Placental epithelial cell (primary cell): ENCODE data around the gene SLC46A3. TPM values are rescaled to one million over a fixed set of nuclear protein-coding genes. Genes with fewer than 3 reads are reported as not detected.

Source experiments
- small RNA-seq: library from RNA; depleted of rRNA; stranded (forward); fragments of <200 nt; gene quantifications from one replicate; pipeline ENCODE3, GENCODE V24; 2012
- total RNA-seq: library from RNA; depleted of rRNA; stranded (reverse); fragments of >200 nt; gene quantifications from 2 replicates; pipeline ENCODE4 v1.2.3, GENCODE V29; 2012

Gene SLC46A3, protein sequence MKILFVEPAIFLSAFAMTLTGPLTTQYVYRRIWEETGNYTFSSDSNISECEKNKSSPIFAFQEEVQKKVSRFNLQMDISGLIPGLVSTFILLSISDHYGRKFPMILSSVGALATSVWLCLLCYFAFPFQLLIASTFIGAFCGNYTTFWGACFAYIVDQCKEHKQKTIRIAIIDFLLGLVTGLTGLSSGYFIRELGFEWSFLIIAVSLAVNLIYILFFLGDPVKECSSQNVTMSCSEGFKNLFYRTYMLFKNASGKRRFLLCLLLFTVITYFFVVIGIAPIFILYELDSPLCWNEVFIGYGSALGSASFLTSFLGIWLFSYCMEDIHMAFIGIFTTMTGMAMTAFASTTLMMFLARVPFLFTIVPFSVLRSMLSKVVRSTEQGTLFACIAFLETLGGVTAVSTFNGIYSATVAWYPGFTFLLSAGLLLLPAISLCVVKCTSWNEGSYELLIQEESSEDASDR
- 1.6 and 12.9 TPM in 2 replicates for total RNA-seq

DNA sequence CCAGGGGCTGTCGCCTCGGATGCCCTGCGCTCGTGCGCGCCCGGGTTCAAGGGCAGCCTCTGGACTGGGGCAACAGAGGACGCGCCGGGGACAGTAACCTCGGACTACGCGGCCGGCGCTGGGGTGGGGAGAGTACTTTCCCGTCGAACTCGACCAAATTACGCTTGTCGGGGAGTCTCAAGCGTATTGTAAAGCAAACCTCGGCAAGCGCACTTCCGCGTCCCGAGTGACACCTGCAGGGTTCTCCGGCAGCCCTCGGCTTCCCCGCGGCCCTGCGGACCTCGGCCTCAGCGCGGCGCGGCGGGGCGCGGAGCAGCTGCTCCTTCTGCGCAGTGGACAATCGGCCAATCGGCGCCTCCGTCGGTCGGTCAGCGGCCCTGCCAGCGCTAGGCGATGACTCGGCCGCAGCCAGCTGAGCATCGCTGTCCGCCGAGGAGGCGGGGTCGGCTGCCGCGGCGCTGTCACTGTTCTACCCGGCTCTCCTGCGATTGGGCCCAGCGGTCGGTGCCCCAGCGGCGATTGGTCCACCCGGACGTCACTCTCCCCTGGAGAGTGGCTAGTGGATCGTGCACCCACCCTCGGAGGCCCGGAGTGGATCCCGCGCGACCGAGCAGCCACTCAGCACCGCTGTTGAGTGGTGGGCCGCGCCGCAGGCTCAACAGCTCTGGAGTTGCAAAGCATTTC is at the start of gene SLC46A3:
SLC46A3 (minus strand) TSS at position 428 of the 684 bp plus-strand sequence. CDS start 972 bp downstream, outside the sequence.

DNA sequence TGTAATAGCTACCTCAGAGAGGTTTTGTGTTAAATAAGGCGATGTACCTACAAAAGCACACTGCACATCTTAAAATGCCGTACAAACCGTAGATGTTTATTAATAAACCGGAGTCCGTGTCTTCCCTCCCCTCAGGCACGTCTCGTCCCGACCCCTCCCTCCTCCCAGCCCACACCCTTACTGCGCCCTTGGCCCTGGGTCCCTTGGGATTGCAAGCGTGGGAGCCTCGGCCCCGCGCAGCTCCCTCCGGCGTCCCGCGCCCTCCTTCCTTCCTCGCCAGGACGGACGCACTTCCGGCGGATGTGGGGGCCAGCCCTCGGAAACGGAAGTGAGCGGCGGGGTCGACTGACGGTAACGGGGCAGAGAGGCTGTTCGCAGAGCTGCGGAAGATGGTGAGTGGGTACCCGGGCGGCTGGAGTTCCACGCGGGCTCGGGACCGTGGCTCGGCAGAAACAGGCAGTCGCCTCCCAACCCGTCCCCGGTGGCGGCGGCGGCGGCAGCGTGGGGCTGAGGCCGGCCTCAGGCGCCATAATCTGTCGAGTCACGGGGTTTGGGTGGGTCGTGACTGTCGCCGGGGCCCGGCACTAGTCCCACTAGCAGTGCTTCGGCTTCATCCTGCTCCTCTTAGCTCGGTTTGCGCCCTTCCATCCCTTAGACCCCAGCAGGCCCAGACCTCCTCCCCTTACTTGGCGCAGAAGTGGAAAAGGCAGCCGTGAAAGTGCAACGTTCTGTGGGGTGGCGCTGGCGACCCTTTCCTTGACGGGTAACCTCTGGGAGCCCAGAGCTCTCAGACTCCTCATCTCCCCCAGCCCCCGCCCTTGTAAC is 59.8 kb downstream of the SLC46A3 start, which contains the start of gene POMP:
POMP (plus strand) TSS at position 335 of the 825 bp plus-strand sequence; CDS start at position 390, 55 bp downstream.

Small RNA genes within 50 kb of the gene (small RNA-seq; reads per million reads assigned to genes)
- gene RNU6-53P = not detected

Other genes starting within 250 kb of the SLC46A3 start
- gene FLT1, start 223.8 kb downstream of the SLC46A3 start, total RNA-seq = under 0.01 and 0.11 TPM in 2 replicates
- gene POMP, start 59.8 kb downstream of the SLC46A3 start, total RNA-seq = 30.2 and 66.8 TPM in 2 replicates
- 3.8 and 7.9 TPM in 2 replicates for gene MTUS2, start 101.4 kb upstream of the SLC46A3 start, total RNA-seq